ENCODE data around the gene TNNT1.

TNNT1 gene

GRCh38 chr19:55106591-55106990 lies 42.4 kb downstream of the TNNT1 start:
- no peak for DNase-seq

- no peak for DNase-seq
Measured at GRCh38 chr19:55105237-55105636, 43.8 kb downstream of the TNNT1 start.

- DNase-seq = no peak
Measured at GRCh38 chr19:55103190-55103589, 45.8 kb downstream of the TNNT1 start.

- no peak for DNase-seq
Measured at GRCh38 chr19:55101261-55101660, 47.7 kb downstream of the TNNT1 start.

GRCh38 chr19:55099557-55100506 lies 49.2 kb downstream of the TNNT1 start:
- no peak for DNase-seq

- DNase-seq = no peak
Measured at GRCh38 chr19:55098716-55099556, 50.1 kb downstream of the TNNT1 start.

GRCh38 chr19:55097864-55098715 lies 50.9 kb downstream of the TNNT1 start:
- no peak for DNase-seq

GRCh38 chr19:55096061-55096701 lies 52.8 kb downstream of the TNNT1 start:
- DNase-seq = no peak

- DNase-seq = no peak
Measured at GRCh38 chr19:55095260-55096060, 53.5 kb downstream of the TNNT1 start.

- DNase-seq = no peak
Measured at GRCh38 chr19:55094456-55095259, 54.3 kb downstream of the TNNT1 start.

GRCh38 chr19:55092423-55093318 lies 56.3 kb downstream of the TNNT1 start:
- no peak for DNase-seq

GRCh38 chr19:55091955-55092354 lies 57.1 kb downstream of the TNNT1 start:
- DNase-seq = no peak

- no peak for DNase-seq
Measured at GRCh38 chr19:55091126-55091910, 57.7 kb downstream of the TNNT1 start.

GRCh38 chr19:55090564-55090963 lies 58.4 kb downstream of the TNNT1 start:
- DNase-seq = no peak

GRCh38 chr19:55089342-55089944 lies 59.6 kb downstream of the TNNT1 start:
- DNase-seq = no peak

- DNase-seq = peak; percentile 84
Measured at GRCh38 chr19:55088543-55089341, 60.3 kb downstream of the TNNT1 start.

GRCh38 chr19:55088021-55088451 lies 61.0 kb downstream of the TNNT1 start:
- no peak for DNase-seq

Measured in activated naive CD4-positive, alpha-beta T cell treated with Interleukin-2 at 50 U/mL for 16 hours (primary cell).